Upper lobe of right lung (tissue), 1 donor: ENCODE results near the gene MEGF11. TPM values are rescaled to one million over a fixed set of nuclear protein-coding genes. Genes with fewer than 3 reads are reported as not detected.

Source experiments
- ATAC-seq: fragments of 200-7000 bp; cut with Tn5 transposase; one replicate; pipeline ENCODE4 v1.9.1; 2020; ENCODE audit warnings: mild to moderate bottlenecking, moderate library complexity
- DNase-seq: peaks from one replicate; pipeline ENCODE4 v3.0.0-alpha.2; 2020
- H3K27ac ChIP-seq: fragments of 200-600 bp; one replicate; pipeline ENCODE4 v1.8.0; 2022
- H3K27me3 ChIP-seq: fragments of 200-600 bp; one replicate; pipeline ENCODE4 v1.8.0; 2022; ENCODE audit warnings: mild to moderate bottlenecking
- H3K36me3 ChIP-seq: fragments of 200-600 bp; one replicate; pipeline ENCODE4 v1.8.0; 2022
- H3K4me1 ChIP-seq: fragments of 200-600 bp; one replicate; pipeline ENCODE4 v1.8.0; 2022
- H3K4me3 ChIP-seq: fragments of 200-600 bp; one replicate; pipeline ENCODE4 v1.8.0; 2022; ENCODE audit warnings: mild to moderate bottlenecking
- H3K9me3 ChIP-seq: fragments of 200-600 bp; one replicate; pipeline ENCODE4 v1.8.0; 2022
- intact Hi-C: fragments of 100-400 bp; cut with DNase I; formaldehyde crosslinking; loops from one replicate; pipeline ENCODE4 v1.11.0; 2022
- total RNA-seq: library from RNA; stranded (reverse); fragmentation: NEBNext Ultra II Directional; extraction: Animal tissue kit (Norgen Biotek cat#: 25700); gene quantifications from one replicate; pipeline ENCODE4 v1.2.1, GENCODE V29; 2021
- TF ChIP-seq, protein P1 (sequence below): fragments of 200-600 bp; IDR thresholded peaks from one replicate; pipeline ENCODE4 v1.8.0; 2022; ENCODE audit warnings: antibody characterized with exemption
- donor health status: DM: no; HTN: yes; CAD: no; lungs with severe emphysema.

MEGF11 gene
- total RNA-seq, 1 donor from 2014 or later, result 3.0 TPM

DNA sequence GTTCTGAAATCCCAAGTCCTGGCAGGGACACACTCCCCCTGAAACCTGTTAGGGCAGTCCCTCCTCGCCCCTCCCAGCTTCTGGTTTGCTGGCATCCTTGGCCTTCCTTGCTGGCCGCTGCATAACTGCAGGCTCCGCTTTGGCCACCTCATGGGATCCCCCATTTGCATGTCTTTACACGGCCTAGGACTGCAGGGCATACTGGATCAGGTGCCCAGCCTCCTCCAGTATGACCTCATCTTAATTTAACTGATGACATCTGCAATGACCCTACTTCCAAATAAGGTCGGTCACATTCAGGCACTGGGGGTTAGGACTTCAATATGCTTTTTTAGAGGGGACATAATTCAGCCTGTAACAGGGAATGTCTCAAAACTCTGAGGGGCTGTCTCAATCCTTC, 210.9 kb downstream of the MEGF11 start:
- TF ChIP-seq, protein P1, sequence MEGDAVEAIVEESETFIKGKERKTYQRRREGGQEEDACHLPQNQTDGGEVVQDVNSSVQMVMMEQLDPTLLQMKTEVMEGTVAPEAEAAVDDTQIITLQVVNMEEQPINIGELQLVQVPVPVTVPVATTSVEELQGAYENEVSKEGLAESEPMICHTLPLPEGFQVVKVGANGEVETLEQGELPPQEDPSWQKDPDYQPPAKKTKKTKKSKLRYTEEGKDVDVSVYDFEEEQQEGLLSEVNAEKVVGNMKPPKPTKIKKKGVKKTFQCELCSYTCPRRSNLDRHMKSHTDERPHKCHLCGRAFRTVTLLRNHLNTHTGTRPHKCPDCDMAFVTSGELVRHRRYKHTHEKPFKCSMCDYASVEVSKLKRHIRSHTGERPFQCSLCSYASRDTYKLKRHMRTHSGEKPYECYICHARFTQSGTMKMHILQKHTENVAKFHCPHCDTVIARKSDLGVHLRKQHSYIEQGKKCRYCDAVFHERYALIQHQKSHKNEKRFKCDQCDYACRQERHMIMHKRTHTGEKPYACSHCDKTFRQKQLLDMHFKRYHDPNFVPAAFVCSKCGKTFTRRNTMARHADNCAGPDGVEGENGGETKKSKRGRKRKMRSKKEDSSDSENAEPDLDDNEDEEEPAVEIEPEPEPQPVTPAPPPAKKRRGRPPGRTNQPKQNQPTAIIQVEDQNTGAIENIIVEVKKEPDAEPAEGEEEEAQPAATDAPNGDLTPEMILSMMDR, result no peak
- no peaks in the 10 kb centered on the region for H3K36me3 ChIP-seq
- peaks cover 7% of the 10 kb centered on the region for H3K27me3 ChIP-seq
- H3K9me3 ChIP-seq, result no peaks in the 10 kb centered on the region
- intact Hi-C loops, result no loop called here
- ATAC-seq (no peak), DNase-seq (no peak)
- H3K4me1 ChIP-seq, result no peaks in the 10 kb centered on the region
- H3K4me3 ChIP-seq, result no peak overlapping the region
- no peak overlapping the region for H3K27ac ChIP-seq

DNA sequence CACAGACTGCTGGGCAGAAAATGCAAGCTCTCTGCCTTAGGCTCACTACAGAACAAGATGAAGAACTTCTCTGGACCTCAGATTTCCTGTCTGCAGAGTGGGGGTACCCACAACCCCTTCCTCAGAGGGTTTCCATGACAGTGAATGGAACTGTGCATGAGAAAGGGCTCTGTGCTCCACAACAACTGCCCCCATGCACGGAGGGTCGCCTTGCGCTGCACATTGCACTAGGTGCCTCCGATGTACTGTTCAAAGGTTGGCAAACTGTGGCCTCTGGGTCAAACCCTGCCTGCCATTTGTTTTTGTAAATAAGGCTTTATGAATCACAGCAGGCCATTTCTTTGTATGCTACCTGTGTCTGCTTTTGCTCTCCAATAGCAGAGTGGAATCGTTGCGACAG, 212.3 kb downstream of the MEGF11 start:
- intact Hi-C loops, result no loop called here
- H3K9me3 ChIP-seq, result no peaks in the 10 kb centered on the region
- ATAC-seq, result no peak
- TF ChIP-seq, protein P1, result no peak
- no peaks in the 10 kb centered on the region for H3K36me3 ChIP-seq
- peaks cover 19% of the 10 kb centered on the region for H3K27me3 ChIP-seq
- no peak for DNase-seq
- H3K27ac ChIP-seq, result no peak overlapping the region
- no peaks in the 10 kb centered on the region for H3K4me1 ChIP-seq
- H3K4me3 ChIP-seq, result no peak overlapping the region

GRCh38 chr15:66040211-66040892, 213.2 kb downstream of the MEGF11 start:
- H3K27me3 ChIP-seq, result peaks cover 24% of the 10 kb centered on the region

GRCh38 chr15:66039117-66039871, 214.3 kb downstream of the MEGF11 start:
- intact Hi-C loops, result no loop called here
- DNase-seq (no peak), ATAC-seq (no peak)
- Histone ChIP-seq H3K4me3 (no peak overlapping the region), H3K27me3 (peaks cover 24% of the 10 kb centered on the region), H3K4me1 (no peaks in the 10 kb centered on the region), H3K9me3 (no peaks in the 10 kb centered on the region), H3K36me3 (no peaks in the 10 kb centered on the region), H3K27ac (no peak overlapping the region)
- TF ChIP-seq, protein P1, result no peak

More at GRCh38 chr15:66040211-66040892, 213.2 kb downstream of the MEGF11 start:
- no peak for ATAC-seq
- Histone ChIP-seq H3K9me3 (no peaks in the 10 kb centered on the region), H3K36me3 (no peaks in the 10 kb centered on the region), H3K4me3 (no peak overlapping the region), H3K27ac (no peak overlapping the region), H3K4me1 (no peaks in the 10 kb centered on the region)
- TF ChIP-seq, protein P1, result no peak
- intact Hi-C loops, result no loop called here
- DNase-seq, result no peak

DNA sequence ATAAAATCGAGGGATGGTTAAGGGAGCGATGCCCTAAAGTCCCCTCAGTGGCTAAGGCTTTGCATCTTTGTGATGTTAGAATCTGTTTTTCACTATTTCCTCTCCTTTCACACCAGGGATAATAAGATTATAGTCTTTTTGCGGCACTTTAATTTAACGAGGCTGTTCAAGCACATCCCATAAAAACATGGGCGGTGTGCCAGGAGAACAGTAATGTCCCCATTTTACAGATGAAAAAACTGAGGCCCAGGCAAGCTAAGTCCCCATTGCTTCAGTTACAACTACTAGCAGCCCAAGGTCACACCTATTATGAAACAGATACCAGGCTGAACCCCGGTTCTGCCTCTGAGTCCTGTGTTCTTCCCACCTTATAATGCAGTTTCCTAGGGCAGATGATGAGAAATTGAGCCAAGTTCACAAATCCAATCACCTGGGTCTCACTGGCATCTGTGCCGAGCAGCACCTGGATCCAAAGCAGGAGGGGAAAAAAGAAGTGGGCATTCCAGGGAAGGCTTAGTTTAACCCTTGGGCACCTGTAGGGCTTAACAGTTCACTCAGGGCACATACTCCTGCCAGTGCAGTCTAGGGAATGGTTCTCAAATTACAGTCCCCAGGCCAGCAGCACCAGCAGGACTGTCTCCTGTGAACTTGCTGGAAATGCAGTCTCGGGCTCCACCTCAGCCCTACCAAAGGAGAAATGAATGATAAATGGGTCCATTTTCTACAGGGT, 215.0 kb downstream of the MEGF11 start:
- H3K27ac ChIP-seq, result no peak overlapping the region
- peaks cover 24% of the 10 kb centered on the region for H3K27me3 ChIP-seq
- intact Hi-C loops, result no loop called here
- H3K9me3 ChIP-seq, result no peaks in the 10 kb centered on the region
- H3K36me3 ChIP-seq, result no peaks in the 10 kb centered on the region
- no peak overlapping the region for H3K4me3 ChIP-seq
- DNase-seq, result no peak
- H3K4me1 ChIP-seq, result no peaks in the 10 kb centered on the region
- TF ChIP-seq, protein P1, result no peak
- ATAC-seq, result no peak
